Activated naive CD4-positive, alpha-beta T cell treated with anti-CD3 and anti-CD28 coated beads, Interleukin-2, amount 10 ng/mL, durations not matched to agents 7 days and 5 days (primary cell): ENCODE results near the gene USP21.
A peak's percentile ranks its signal among the peaks of the same experiment; 100 is the strongest.
"Not testable (repeated sequence)": the region's sequence is repeated elsewhere in the genome, so short reads cannot be mapped to it uniquely, and the experiment has no call there.

ENCODE experiments used
- CTCF ChIA-PET: fragments of 350-600 bp; sonication (Branson Sonifier 250); formaldehyde crosslinking; loops from one replicate; lab custom pipeline; 2021; ENCODE audit warnings: antibody characterized with exemption; lab: Charles Lee
- DNase-seq: peaks from one replicate; pipeline ENCODE4 v3.0.0-alpha.2; 2020
- H3K27ac Mint-ChIP-seq: one replicate; pipeline ENCODE4 v1.8.0; 2021; ENCODE audit warnings: mild to moderate bottlenecking, moderate library complexity, mixed read lengths
- H3K27me3 Mint-ChIP-seq: one replicate; pipeline ENCODE4 v1.8.0; 2021; ENCODE audit warnings: mild to moderate bottlenecking, mixed read lengths
- H3K36me3 Mint-ChIP-seq: one replicate; pipeline ENCODE4 v1.8.0; 2021; ENCODE audit warnings: mixed read lengths
- H3K4me1 Mint-ChIP-seq: one replicate; pipeline ENCODE4 v1.8.0; 2021; ENCODE audit warnings: mixed read lengths
- H3K4me3 Mint-ChIP-seq: one replicate; pipeline ENCODE4 v1.8.0; 2021; ENCODE audit warnings: mild to moderate bottlenecking, moderate library complexity, mixed read lengths
- H3K9me3 Mint-ChIP-seq: one replicate; pipeline ENCODE4 v1.8.0; 2021; ENCODE audit warnings: mixed read lengths

Gene USP21, protein sequence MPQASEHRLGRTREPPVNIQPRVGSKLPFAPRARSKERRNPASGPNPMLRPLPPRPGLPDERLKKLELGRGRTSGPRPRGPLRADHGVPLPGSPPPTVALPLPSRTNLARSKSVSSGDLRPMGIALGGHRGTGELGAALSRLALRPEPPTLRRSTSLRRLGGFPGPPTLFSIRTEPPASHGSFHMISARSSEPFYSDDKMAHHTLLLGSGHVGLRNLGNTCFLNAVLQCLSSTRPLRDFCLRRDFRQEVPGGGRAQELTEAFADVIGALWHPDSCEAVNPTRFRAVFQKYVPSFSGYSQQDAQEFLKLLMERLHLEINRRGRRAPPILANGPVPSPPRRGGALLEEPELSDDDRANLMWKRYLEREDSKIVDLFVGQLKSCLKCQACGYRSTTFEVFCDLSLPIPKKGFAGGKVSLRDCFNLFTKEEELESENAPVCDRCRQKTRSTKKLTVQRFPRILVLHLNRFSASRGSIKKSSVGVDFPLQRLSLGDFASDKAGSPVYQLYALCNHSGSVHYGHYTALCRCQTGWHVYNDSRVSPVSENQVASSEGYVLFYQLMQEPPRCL

DNA sequence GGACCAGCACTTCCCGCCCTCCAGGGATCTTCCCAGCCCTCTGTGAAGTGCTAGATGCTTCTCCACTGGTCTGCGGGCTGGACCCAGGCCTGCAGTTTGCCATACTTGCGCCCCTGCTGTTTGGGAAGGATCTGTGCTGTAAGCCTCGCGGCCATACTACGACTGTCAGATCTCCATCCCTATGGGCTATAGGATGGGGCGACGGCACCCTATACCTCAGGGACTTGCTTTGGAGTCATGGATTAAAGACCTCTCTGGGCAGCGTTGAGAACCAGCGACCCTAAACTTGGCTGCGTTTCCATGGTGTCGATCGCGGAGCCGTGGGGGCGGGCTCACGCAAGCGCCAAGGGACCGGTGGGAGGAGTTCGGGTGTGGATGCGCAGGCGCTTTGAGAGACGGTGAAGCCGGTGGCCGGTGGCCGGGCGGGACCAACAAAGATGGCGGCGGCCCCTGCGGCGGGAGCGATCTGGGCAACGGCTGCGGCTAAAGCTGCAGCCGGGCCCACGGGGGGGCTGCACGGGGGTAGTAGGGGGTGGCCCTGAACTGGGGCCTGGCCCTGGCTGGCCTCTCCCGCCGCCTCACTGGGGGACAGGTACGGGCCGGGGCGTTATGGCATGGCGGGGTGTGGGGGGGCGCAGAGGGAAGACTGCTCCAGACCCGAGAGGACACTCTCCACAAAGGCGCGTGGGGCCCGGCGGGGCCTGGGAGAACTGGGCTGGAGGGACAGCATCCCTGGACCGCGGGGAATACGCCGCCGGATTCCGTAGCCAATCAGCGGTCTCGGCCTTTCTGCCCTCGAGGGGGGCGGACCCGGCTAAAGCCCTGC, at the start of gene USP21:
Gene USP21 (plus strand): TSS at position 414 of the 826 bp plus-strand sequence. CDS start 1,141 bp downstream, outside the sequence.
- peak; percentile 94 for DNase-seq
- Mint-ChIP-seq H3K36me3 (peaks cover 57% of the 10 kb centered on the region), H3K4me1 (peaks cover 55% of the 10 kb centered on the region), H3K9me3 (no peaks in the 10 kb centered on the region), H3K4me3 (peak within 1 kb of the TSS; percentile 89), H3K27me3 (no peaks in the 10 kb centered on the region), H3K27ac (peak within 1 kb of the TSS; percentile 85)
- CTCF ChIA-PET, result interaction anchor here (1.3 to 1.9 kb wide), 3 partner anchors 7 to 223 kb away, joined by 3 to 4 read pairs (median 3); no protein-coding TSS in a partner anchor

DNA sequence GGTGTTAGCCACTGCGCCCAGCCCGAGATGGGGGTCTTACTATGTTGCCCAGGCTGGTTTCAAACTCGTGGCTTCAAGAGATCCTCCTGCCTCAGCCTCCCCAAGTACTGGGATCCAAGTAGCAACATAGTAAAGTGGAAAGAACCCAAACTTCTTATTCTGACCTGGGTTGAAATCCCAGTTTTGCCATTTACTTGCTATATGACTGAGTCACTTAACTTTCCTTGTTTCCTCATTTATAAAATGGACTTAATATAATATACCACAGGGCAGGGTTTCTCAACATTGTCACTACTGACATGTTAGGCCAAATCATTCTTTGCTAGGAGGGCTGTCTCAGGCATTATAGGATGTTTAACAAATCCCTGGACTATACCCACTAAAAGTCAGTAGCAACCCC, 48.2 kb upstream of the USP21 start:
- Mint-ChIP-seq H3K36me3 (peaks cover 31% of the 10 kb centered on the region), H3K27me3 (no peaks in the 10 kb centered on the region), H3K9me3 (no peaks in the 10 kb centered on the region), H3K4me3 (no peak overlapping the region), H3K4me1 (peaks cover 36% of the 10 kb centered on the region), H3K27ac (no peak overlapping the region)
- CTCF ChIA-PET, result interaction anchor here (2.0 kb wide), 1 partner anchor 13 kb away, joined by 7 read pairs; the partner anchor contains the start of gene KLHDC9
- no peak for DNase-seq

DNA sequence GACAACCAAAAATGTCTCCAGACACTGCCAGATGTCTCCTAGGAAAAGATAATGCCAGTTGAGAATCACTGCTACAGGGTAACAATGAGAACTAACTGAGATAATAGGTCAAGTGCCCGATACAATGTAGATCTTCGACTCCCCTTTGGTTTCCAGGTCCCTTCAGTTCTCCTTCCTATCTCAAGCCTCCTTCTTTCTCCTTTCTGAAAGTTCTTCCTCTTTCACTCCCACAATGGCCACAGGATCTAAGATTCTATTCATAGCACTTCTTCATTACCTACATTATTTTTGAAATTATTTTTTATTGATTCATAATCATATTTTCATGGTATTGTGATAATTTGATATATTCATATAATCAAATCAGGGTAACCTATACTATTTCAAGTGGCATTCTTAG, 47.8 kb upstream of the USP21 start:
- no peak overlapping the region for H3K4me3 Mint-ChIP-seq
- CTCF ChIA-PET, result interaction anchor here (2.0 kb wide), 1 partner anchor 14 kb away, joined by 7 read pairs; the partner anchor contains the start of gene KLHDC9
- DNase-seq, result no peak
- peaks cover 30% of the 10 kb centered on the region for H3K36me3 Mint-ChIP-seq
- H3K9me3 Mint-ChIP-seq, result no peaks in the 10 kb centered on the region
- no peaks in the 10 kb centered on the region for H3K27me3 Mint-ChIP-seq
- no peak overlapping the region for H3K27ac Mint-ChIP-seq
- peaks cover 40% of the 10 kb centered on the region for H3K4me1 Mint-ChIP-seq

DNA sequence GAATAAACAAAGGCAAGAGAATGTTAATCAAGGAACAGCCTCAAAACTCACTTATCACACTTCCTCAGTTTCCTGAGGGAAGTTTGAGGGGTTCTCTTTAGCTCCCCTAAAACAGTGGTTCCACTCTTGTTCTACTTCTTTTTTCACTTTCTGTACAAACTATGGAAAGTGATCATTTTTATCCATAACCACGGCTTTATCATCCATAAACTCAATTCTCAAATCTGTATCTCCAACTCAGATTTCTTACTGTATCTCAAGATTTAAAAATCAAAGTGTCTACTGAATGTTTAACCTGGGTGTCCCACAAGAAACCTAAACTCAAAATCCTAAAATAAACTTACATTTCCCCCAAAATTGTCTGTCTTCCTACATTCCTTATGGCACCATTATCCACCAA, 45.4 kb upstream of the USP21 start:
- Mint-ChIP-seq H3K4me3 (no peak overlapping the region), H3K36me3 (peaks cover 27% of the 10 kb centered on the region), H3K4me1 (peaks cover 57% of the 10 kb centered on the region), H3K27ac (no peak overlapping the region), H3K9me3 (no peaks in the 10 kb centered on the region), H3K27me3 (no peaks in the 10 kb centered on the region)
- no peak for DNase-seq
- CTCF ChIA-PET, result no interaction called here

DNA sequence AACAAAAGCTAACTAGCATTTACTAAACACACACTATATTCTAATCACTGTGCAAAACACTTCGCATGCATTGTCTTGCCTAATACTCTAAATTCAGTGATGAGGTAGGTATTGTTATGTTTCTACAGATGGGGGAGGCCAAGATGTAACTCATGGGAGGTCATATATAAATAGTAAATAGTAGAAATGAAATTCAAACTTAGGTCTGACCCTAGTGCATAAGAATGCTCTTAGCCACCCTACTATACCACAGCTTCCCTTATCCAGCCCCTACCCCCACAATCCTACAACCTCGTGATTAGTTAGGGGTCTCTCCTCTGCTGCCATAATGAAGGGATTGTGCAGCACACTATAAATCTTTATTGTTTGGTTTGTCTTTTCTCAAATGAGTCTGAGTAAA, 44.7 kb upstream of the USP21 start:
- Mint-ChIP-seq H3K36me3 (peaks cover 27% of the 10 kb centered on the region), H3K4me1 (peaks cover 63% of the 10 kb centered on the region), H3K9me3 (no peaks in the 10 kb centered on the region), H3K4me3 (no peak overlapping the region), H3K27me3 (no peaks in the 10 kb centered on the region), H3K27ac (no peak overlapping the region)
- CTCF ChIA-PET, result no interaction called here
- DNase-seq, result no peak

DNA sequence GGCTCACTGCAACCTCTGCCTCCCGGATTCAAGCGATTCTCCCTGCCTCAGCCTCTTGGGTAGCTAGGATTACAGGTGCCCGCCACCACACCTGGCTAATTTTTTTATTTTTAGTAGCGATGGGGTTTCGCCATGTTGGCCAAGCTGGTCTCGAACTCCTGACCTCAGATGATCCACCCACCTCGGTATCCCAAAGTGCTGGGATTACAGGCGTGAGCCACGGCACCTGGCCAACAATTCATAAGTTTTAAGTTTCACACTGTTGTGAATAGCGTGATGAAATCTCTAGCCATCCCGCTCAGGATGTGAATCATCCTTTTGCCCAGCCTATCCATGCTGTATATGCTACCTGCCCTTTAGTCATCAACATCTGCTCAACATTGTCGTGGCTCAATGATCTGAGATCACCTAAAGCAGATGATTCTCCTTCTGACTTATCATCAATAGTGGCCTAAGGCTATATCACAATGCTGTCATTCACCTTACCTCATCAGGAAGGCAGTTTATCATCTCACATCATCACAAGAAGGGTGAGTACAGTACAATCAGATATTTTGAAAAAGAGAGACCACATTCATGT, 44.1 kb upstream of the USP21 start:
- H3K27ac Mint-ChIP-seq, result peak overlapping the region; percentile 97
- H3K9me3 Mint-ChIP-seq, result no peaks in the 10 kb centered on the region
- no peak overlapping the region for H3K4me3 Mint-ChIP-seq
- H3K4me1 Mint-ChIP-seq, result peaks cover 70% of the 10 kb centered on the region
- CTCF ChIA-PET, result no interaction called here
- H3K27me3 Mint-ChIP-seq, result no peaks in the 10 kb centered on the region
- peaks cover 32% of the 10 kb centered on the region for H3K36me3 Mint-ChIP-seq
- DNase-seq, result no peak

DNA sequence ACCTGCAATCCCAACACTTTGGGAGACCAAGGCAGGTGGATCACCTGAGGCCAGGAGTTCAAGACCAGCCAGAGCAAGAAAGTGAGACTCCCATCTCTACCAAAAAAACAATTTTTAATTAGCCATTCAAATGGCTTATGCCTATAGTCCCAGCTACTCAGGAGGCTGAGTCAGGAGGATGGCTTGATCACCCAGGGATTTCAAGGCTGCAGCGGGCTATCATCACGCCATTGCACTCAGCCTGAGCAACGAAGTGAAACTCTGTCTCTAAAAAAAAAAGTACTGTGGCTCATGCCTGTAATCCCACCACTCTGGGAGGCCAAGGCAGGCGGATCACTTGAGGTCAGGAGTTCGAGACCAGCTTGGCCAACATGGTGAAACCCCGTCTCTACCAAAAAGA, 43.3 kb upstream of the USP21 start:
- peaks cover 73% of the 10 kb centered on the region for H3K4me1 Mint-ChIP-seq
- peak overlapping the region; percentile 89 for H3K4me3 Mint-ChIP-seq
- H3K27me3 Mint-ChIP-seq, DNase-seq, H3K9me3 Mint-ChIP-seq: not testable (repeated sequence)
- H3K36me3 Mint-ChIP-seq, result peaks cover 38% of the 10 kb centered on the region
- CTCF ChIA-PET, result interaction anchor here (1.0 to 1.4 kb wide), 2 partner anchors 15 to 18 kb away, joined by 3 to 4 read pairs; no protein-coding TSS in a partner anchor
- peak overlapping the region; percentile 97 for H3K27ac Mint-ChIP-seq

DNA sequence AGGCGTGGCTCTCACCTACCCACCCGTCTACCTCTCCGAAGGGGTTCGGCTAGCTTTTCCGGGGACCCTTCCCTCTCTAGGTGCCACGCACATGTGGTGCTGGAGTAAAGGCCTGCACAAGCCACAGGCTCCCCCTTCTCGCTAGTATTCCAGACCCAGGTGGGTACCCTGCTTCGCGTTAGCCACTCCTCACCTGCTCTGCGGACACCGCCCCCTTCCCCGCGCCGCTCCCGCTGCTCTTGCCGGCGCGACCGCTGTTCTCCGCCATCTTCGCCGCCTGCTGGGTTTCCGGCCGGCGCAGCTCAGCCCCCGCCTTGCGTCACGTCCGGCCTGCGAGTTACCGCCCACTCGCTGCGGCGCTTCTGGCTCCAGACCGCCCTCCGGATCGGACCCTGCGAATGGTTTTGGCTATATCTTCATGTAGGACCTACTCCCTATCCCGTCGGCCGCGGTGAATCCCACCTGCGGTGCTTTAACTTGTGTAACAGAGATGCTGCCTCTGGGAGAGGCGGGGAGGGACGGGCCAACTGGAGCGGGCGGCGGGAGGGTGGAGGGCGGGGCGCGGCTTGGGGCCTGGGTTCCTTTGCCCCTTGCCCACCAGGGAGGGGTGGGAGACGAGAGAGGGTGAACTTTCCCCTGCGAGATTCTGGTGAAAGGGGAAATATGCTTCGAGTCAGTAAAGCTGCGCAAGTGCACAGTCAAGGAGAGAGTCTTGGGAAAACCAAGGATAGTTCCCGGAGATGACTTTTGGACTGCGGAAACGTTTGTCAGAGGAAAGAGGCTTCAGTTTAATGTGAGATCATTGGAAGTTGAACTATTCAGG, 41.3 kb upstream of the USP21 start, which contains the start of the genes NIT1 and PFDN2:
Gene NIT1 (plus strand): TSS at position 347 of the 823 bp plus-strand sequence. CDS start 72 bp downstream, at position 419.
Gene PFDN2 (minus strand): TSS at position 279 of the 823 bp plus-strand sequence. CDS start 11 bp downstream, at position 268.
- Mint-ChIP-seq H3K9me3 (no peaks in the 10 kb centered on the region), H3K4me3 (peak within 1 kb of the TSS; percentile 89), H3K36me3 (peaks cover 49% of the 10 kb centered on the region), H3K27ac (peak within 1 kb of the TSS; percentile 97), H3K4me1 (peaks cover 70% of the 10 kb centered on the region), H3K27me3 (no peaks in the 10 kb centered on the region)
- DNase-seq, result peak; percentile 92
- CTCF ChIA-PET, result interaction anchor here (0.8 to 1.5 kb wide), 7 partner anchors 15 to 48 kb away, joined by 3 to 4 read pairs (median 3); partner anchors contain the start of genes DEDD and KLHDC9

DNA sequence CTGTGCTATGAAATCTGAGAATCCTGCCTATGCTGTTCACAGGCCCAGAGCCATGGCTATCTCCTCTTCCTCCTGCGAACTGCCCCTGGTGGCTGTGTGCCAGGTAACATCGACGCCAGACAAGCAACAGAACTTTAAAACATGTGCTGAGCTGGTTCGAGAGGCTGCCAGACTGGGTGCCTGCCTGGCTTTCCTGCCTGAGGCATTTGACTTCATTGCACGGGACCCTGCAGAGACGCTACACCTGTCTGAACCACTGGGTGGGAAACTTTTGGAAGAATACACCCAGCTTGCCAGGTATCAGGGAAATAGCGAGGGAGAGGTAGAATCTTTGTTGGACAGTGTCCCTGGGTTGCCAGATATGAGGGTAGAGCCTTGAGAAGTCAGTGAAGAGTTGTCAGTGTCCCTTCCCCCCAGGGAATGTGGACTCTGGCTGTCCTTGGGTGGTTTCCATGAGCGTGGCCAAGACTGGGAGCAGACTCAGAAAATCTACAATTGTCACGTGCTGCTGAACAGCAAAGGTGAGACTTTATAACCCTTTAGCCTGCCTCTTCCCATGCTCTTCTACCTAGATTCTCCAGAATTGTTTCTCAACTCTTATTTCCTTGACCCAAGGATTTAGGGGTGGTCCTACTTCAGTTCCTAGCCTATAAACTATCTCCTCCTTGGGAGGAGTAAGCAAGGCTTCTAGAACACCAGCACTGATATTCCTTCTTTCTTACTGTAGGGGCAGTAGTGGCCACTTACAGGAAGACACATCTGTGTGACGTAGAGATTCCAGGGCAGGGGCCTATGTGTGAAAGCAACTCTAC, 40.0 kb upstream of the USP21 start:
- Mint-ChIP-seq H3K27me3 (no peaks in the 10 kb centered on the region), H3K36me3 (peaks cover 50% of the 10 kb centered on the region), H3K9me3 (no peaks in the 10 kb centered on the region), H3K4me3 (peak overlapping the region; percentile 89), H3K4me1 (peaks cover 57% of the 10 kb centered on the region), H3K27ac (peak overlapping the region; percentile 97)
- peak; percentile 73 for DNase-seq
- CTCF ChIA-PET, result interaction anchor here (0.9 to 1.0 kb wide), 4 partner anchors 8 to 22 kb away, joined by 3 to 4 read pairs (median 4); partner anchors contain the start of gene DEDD

DNA sequence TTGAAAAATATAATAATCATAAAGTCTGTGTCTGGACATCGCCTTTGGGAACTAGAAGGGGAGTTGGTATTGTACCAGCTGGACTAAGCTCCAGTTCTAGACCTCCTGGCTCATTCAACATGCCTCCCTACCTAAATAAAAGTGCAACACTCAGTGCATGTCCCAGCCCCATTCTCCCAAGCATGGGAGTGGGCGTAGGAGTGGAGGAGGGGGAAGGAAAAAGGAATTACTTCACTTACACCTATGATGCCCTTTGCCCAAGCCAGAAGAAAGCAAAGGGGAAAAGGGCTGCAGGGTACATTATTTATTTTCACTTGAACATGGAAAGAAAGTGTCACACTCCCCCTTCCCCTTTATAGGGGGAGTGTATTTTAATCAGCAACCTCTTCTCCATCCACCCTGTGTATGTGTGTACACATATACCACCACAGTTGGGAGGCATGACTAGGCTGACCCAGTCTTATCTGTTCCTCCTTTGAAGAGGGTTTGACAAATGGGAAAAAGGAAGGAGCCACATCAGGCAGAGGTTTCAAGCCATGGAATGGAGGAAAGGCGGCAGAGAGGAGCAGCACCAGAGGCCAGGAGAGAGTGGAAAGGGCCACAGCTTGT, 38.2 kb upstream of the USP21 start:
- no peaks in the 10 kb centered on the region for H3K9me3 Mint-ChIP-seq
- CTCF ChIA-PET, result interaction anchor here (1.6 kb wide), 2 partner anchors 20 to 45 kb away, joined by 4 read pairs; partner anchors contain the start of gene PPOX
- DNase-seq, result no peak

DNA sequence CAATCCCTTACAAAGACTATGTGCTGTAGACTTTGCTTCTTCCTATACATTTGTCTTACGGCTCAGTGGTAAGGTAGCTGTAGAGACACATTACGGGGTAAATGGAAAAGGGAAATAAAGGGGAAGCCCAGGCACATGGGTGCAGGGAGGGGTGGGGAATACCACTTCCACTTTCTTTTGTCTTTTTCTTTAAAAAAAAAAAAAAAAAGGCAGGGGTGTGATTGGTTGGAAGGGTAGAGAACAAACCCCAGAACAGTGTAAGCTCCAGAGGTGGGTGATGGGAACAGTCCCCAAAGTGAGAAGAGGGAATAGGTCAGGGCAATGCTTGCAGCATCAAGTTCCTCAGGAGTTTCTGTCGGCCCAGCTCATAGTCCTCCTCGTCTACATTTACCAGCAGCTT, 37.5 kb upstream of the USP21 start:
- Mint-ChIP-seq H3K27ac (no peak overlapping the region), H3K4me3 (no peak overlapping the region), H3K36me3 (peaks cover 54% of the 10 kb centered on the region), H3K27me3 (no peaks in the 10 kb centered on the region), H3K4me1 (peaks cover 45% of the 10 kb centered on the region), H3K9me3 (no peaks in the 10 kb centered on the region)
- CTCF ChIA-PET, result interaction anchor here (0.7 to 1.6 kb wide), 3 partner anchors 17 to 44 kb away, joined by 3 to 4 read pairs (median 4); partner anchors contain the start of gene PPOX
- no peak for DNase-seq

More for the DNA sequence above, 38.2 kb upstream of the USP21 start:
- Mint-ChIP-seq H3K4me3 (no peak overlapping the region), H3K4me1 (peaks cover 48% of the 10 kb centered on the region), H3K27ac (peak overlapping the region; percentile 75), H3K36me3 (peaks cover 54% of the 10 kb centered on the region), H3K27me3 (no peaks in the 10 kb centered on the region)
